GM21576 (cell line): ENCODE data around the gene PKD1L1.

ENCODE experiments used
- ATAC-seq: cut with Tn5 transposase; IDR thresholded peaks from one replicate; pipeline ENCODE4 v1.9.1; 2021; ENCODE audit warnings: mild to moderate bottlenecking, moderate library complexity; ENCODE audit not compliant: unreplicated experiment

PKD1L1 gene

GRCh38 chr7:47877336-47877735 is 70.9 kb downstream of the PKD1L1 start:
- no peak for ATAC-seq

- ATAC-seq: no peak
Measured at GRCh38 chr7:47875998-47876744, 72.1 kb downstream of the PKD1L1 start.

GRCh38 chr7:47875406-47875805 is 72.9 kb downstream of the PKD1L1 start:
- no peak for ATAC-seq

GRCh38 chr7:47873762-47874161 is 74.5 kb downstream of the PKD1L1 start:
- ATAC-seq: no peak

- ATAC-seq: no peak
Measured at GRCh38 chr7:47867286-47867685, 81.0 kb downstream of the PKD1L1 start.

GRCh38 chr7:47866120-47866519 is 82.1 kb downstream of the PKD1L1 start:
- ATAC-seq: no peak

GRCh38 chr7:47852330-47853245 is 95.7 kb downstream of the PKD1L1 start:
- ATAC-seq: no peak

- no peak for ATAC-seq
Measured at GRCh38 chr7:47847207-47847606, 101.1 kb downstream of the PKD1L1 start.

- ATAC-seq: no peak
Measured at GRCh38 chr7:47846138-47846836, 102.0 kb downstream of the PKD1L1 start.

- no peak for ATAC-seq
Measured at GRCh38 chr7:47844311-47844710, 104.0 kb downstream of the PKD1L1 start.

- ATAC-seq: no peak
Measured at GRCh38 chr7:47843291-47843690, 105.0 kb downstream of the PKD1L1 start.

- ATAC-seq: no peak
Measured at GRCh38 chr7:47839381-47839780, 108.9 kb downstream of the PKD1L1 start.

- no peak for ATAC-seq
Measured at GRCh38 chr7:47837826-47838225, 110.4 kb downstream of the PKD1L1 start.

GRCh38 chr7:47836503-47837202 is 111.6 kb downstream of the PKD1L1 start:
- ATAC-seq: no peak

- ATAC-seq: no peak
Measured at GRCh38 chr7:47836080-47836479, 112.2 kb downstream of the PKD1L1 start.

GRCh38 chr7:47833211-47833610 is 115.1 kb downstream of the PKD1L1 start:
- ATAC-seq: no peak

- no peak for ATAC-seq
Measured at GRCh38 chr7:47832105-47832715, 116.1 kb downstream of the PKD1L1 start.

GRCh38 chr7:47830015-47830414 is 118.3 kb downstream of the PKD1L1 start:
- ATAC-seq: no peak

- ATAC-seq: no peak
Measured at GRCh38 chr7:47827871-47828270, 120.4 kb downstream of the PKD1L1 start.

- no peak for ATAC-seq
Measured at GRCh38 chr7:47827351-47827756, 120.9 kb downstream of the PKD1L1 start.
